Body of pancreas (tissue), 4 donors: ENCODE results near the gene ZBTB5.

ENCODE experiments used
- POLR2A ChIP-seq, 3 donors: fragments of 450-650 bp; IDR thresholded peaks; one replicate each; pipeline ENCODE4 v1.6.1; 2016; ENCODE audit warnings: antibody characterized with exemption in 3 of 3, mild to moderate bottlenecking in 2 of 3
- TF ChIP-seq, protein P1 (sequence below), 7 experiments: fragments of 450-650 bp in 4 of 7; fragments of 200-600 bp in 3 of 7; sonication (generic) in 3 of 7; IDR thresholded peaks; one replicate each; pipeline ENCODE4 v1.5.1; 2016 to 2019; ENCODE audit warnings: antibody characterized with exemption in 7 of 7

DNA sequence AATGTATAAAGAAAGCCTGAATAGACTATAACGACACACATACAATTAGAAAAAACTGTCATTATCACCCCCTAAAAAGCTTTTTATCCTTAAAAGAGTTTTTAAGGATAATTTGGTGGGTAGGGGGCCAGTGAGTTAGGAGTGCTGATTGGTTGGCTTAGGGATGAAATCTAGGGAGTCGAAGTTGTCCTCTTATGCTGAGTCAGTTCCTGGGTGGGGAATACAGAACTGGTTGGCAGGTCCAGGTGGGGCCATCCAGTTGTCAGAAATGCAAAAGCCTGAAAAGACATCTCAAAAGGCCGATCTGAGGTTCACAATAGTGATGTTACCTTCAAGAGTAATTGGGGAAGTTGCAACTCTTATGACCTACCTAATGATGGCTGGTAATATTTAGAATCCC, 13.6 kb downstream of the ZBTB5 start:
- TF ChIP-seq, protein P1, sequence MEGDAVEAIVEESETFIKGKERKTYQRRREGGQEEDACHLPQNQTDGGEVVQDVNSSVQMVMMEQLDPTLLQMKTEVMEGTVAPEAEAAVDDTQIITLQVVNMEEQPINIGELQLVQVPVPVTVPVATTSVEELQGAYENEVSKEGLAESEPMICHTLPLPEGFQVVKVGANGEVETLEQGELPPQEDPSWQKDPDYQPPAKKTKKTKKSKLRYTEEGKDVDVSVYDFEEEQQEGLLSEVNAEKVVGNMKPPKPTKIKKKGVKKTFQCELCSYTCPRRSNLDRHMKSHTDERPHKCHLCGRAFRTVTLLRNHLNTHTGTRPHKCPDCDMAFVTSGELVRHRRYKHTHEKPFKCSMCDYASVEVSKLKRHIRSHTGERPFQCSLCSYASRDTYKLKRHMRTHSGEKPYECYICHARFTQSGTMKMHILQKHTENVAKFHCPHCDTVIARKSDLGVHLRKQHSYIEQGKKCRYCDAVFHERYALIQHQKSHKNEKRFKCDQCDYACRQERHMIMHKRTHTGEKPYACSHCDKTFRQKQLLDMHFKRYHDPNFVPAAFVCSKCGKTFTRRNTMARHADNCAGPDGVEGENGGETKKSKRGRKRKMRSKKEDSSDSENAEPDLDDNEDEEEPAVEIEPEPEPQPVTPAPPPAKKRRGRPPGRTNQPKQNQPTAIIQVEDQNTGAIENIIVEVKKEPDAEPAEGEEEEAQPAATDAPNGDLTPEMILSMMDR (IDR thresholded peaks at IDR 0.05), result no peak
- no peak for TF ChIP-seq POLR2A (IDR thresholded peaks at IDR 0.05)
